ENCODE results near the gene MCCC1.

The MCCC1 gene

DNA sequence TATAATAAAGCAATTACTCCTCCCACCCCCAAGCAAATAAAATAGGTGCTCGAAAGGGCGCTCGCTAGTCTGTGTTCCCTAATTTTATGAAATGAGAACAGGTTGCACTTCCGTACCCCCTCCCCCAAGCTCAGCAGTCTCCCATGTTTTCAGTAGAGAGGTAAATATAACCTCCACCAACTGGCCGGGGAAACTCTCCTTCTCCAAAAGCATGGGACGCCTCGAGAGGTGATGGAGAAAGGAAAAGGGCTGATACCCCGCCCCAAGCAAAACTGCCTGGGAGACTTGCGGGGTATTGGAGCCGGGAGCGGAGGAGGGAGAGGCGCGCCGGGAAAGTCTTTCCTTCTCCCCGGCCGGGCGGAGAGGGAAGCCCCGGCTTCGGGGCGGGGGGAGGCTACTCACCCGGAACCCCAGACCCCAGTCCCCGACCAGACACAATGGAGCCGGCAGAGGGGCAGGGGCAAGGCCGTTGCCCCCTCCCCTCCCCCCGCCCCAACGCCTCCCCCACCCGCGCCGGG, 119.6 kb downstream of the MCCC1 start:
- peak; percentile 13 for DNase-seq

DNA sequence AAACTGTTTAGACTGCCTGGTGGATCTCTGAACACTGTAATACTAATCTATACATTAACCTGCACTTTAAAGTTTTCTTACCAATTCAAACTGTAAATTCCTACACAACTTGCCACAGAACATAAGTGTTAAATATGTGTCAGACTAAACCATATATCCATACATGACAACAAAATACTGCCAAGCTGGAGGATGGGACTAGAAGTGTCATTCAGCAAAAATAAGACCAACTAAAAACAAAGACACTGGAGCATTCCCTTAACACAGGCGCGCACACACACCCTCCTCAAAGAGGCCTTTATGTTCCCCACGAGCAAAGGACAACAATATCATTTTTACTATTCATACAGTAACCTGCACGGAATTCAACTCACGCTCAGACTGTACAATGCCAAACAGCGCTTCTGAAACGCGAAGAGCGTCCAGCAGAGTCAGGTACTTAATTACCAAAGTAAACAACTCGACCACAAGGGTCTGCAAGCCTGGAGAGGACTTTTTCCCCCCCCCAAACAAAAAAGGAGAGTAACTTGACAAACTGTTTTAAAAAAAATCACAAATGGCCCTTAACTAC, 120.1 kb downstream of the MCCC1 start:
- no peak for DNase-seq

DNA sequence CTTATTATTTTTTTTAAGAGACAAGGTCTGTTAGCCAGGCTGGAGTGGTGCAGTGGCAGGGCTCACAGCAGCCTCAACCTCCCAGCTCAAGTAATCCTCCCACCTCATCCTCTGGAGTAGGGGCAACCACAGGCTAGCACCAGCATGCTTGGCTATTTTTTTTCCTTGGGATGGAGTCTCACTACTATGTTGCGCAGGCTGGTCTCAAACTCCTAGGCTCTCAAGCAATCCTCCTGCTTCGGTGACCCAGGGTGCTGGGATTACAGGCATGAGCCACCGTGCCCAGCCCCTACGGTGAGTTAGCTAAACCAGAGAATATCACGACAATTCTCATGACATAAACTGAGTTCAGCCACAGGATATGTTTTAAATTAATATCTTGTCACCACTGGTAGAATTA, 120.9 kb downstream of the MCCC1 start:
- DNase-seq, result no peak

DNA sequence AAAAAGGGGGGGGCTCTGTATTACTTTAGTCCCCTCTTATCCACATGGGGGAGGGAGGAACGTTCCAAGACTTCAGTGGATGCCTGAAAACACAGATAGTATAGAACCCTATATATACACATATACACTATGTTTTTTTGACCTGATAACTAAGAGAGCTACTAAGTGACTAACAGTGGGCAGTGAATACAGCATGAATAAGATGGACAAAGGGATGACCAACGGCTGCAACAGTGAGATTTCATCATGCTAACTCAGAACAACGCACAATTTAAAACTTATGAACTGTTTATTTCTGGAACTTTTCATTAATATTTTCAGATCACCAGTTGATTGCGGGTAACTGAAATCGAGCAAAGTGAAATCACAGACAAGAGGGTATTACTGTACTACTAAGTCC, 126.2 kb downstream of the MCCC1 start:
- no peak for DNase-seq

DNA sequence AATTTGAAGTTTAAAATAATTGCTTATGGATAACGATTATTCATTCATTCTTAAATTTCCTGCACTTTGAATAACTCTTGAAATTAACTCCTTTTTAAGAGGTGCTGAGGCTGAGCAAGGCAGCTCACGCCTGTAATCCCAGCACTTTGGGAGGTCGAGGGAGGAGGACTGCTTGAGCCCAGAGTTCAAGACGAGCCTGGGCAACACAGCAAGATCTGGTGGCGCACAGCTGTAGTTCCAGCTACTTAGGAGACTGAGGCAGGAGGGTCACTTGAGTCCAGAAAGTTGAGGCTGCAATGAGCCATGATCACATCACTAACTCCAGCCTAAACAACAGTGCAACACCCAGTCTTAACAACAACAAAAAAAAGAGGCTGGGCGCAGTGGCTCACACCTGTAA, 126.9 kb downstream of the MCCC1 start:
- DNase-seq, result no peak

DNA sequence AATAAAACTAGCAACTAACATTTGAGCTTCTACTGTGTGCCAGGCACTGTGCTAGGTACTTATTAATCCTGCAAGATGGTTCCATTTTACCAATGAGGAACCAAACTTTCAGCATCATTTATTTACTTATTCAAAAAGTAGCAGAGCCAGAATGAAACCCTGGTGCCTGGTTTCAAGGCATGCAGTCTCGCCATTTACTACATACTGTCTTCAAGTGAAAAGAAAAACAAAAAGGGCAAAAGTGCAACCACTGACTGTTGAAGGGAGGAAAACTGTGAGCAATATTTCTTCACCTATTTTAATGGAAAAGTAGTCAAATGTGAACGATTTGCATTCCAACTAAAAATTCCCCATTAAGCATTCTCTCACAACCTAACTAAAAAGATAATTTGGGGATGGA, 127.7 kb downstream of the MCCC1 start:
- no peak for DNase-seq

DNA sequence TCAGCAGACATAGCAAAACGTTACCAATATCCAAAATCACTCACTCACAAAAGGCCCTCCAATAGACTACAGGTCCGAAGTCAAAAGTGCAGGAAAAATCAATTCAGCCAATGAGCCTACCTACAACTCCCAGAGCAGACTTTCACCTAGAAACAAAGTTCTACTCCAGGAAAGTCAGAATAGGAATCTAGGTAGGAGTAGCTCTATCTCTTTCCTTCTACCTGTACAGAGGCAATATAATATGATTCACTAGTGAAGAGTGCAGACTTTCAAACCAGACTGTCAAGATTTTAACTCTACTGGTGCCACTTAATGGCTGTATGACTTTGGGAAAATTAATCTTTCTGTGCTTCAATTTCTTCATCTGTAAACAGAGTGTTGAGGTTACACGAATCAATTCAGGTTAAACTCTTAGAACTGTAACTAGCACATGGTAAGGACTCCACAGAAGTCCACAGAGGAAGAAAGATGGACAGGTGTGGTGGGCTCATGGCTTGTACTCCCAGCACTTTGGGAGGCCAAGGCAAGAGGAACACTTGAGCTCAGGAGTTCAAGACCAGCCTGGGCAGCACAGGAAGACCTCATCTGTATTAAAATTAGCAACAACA, 128.4 kb downstream of the MCCC1 start:
- DNase-seq, result no peak

DNA sequence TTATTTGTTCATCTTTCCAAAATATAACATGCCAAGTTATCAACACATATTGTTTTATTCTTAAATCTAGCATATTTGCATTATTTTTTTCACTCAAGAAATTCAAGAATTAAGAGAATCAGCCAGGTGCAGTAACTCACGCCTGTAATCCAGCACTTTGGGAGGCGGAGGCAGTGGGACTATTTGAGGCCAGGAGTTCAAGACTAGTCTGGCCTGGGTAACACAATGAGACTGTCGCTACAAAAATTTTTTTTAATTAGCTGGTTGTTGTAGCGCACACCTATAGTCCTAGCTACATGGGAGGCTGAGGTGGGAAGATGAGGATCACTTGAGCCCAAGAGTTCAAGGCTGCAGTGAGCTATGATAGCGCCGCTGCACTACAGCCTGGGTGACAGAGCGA, 129.4 kb downstream of the MCCC1 start:
- DNase-seq, result no peak

DNA sequence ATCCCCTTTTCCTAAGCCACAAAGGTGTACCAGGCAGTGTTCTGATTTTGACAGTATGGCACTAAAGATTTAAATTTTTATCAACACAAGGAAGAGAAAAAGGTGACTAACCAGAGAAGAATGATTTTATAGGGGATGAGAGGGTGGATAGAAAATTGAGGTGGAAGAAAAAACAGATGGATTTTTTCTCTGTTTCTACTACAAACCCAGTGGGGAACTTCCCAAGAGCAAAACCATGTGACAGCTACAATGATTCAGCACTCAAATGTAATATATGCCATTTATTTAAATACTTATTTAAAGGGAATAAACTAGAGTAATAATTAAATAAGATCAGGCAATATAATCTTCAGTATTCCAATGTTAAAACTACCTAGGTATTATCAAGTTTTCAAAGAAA, 130.0 kb downstream of the MCCC1 start:
- DNase-seq, result no peak

DNA sequence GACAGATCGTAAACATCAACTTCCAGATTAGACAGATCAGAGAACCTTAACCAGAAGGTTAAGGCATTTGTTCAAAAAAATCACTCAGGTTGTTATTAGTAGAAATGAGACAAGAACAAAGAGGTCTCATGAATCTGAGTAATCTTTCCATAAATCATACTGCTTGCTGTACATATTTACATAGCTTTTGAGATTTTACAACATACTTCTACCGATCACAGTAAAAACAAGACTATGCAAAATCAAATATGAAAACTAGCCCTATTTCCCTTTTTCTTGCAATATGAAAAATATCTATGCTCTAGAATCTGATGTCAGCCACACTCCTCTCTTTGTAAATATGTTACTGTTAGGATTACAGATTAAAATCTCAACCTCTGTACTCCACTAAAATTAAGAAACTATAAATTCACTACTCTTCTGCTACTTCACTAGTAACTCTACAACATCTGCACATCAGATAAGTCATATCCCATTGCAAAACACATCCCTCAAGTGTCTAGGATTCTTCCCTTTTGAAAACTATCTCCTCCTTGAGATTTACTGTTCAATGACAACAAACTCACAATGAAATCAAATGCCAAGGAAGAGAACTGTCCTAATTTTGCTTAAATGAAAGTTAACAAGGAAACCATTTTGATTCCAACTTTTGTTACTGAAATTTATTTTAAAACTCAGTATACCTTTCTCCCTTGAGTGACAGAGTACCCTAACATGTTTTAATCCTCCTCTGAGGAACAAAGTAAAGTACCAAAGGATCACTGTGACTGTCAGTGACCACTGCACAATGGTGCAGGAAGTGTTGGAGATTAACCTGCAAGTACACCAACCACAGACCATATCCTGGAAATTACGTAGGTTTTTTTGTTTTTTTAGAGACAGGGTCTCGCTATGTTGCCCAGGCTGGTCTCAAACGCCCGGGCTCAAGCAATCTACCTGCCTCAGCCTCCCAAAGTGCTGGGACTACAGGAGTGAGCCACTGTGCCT, 131.8 kb downstream of the MCCC1 start:
- no peak for DNase-seq

DNA sequence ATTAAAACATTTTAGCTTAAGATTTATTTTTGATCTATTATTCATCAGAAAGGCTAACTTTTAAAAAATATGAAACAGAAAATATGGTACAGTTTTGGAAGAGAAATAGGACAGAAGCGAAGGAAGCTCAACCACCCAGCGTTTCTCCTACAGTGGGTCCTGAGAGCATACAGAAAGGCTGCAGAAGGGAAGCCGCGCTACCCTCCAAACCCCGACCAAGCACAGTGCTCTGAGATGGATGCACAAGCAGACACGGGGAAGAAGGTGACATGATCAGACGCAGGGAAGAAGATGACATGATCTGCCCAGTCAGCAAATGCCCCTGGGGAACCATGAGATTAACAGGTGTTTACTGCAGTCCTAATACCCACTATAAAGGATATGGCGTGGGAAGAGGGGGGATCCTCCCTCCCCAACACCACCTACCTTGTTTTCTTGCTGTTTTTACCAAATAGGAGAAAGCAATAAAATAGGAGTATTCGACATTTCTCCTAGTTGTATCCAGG, 133.4 kb downstream of the MCCC1 start:
- no peak for DNase-seq
